WTC11 (cell line): ENCODE data around the gene MBP. TPM values are rescaled to one million over a fixed set of nuclear protein-coding genes. Genes with fewer than 3 reads are reported as not detected.

ENCODE experiments used
- ATAC-seq: fragments of 200-7000 bp; cut with Tn5 transposase; 2 replicates; pipeline ENCODE4 v1.10.0; 2021; ENCODE audit warnings: mild to moderate bottlenecking, moderate library complexity
- CTCF ChIA-PET: fragments of 300-600 bp; sonication (Branson Sonifier 250); formaldehyde crosslinking; loops from one replicate; lab custom pipeline; 2021; ENCODE audit warnings: antibody characterized with exemption; lab: Charles Lee
- POLR2A ChIA-PET: fragments of 350-600 bp; sonication (Branson Sonifier 250); formaldehyde crosslinking; loops from one replicate; lab custom pipeline; 2021; ENCODE audit warnings: antibody characterized with exemption; lab: Charles Lee
- DNase-seq: peaks from one replicate; pipeline ENCODE4 v3.0.0; 2021; ENCODE audit warnings: low spot score
- H3K27ac Mint-ChIP-seq: 2 replicates; pipeline ENCODE4 v1.8.0; 2021; ENCODE audit warnings: mixed read lengths
- H3K27me3 Mint-ChIP-seq: 2 replicates; pipeline ENCODE4 v1.8.0; 2021; ENCODE audit warnings: low read depth, mild to moderate bottlenecking, moderate library complexity, mixed read lengths
- H3K36me3 Mint-ChIP-seq: 2 replicates; pipeline ENCODE4 v1.8.0; 2021; ENCODE audit warnings: mixed read lengths
- H3K4me1 Mint-ChIP-seq: 2 replicates; pipeline ENCODE4 v1.8.0; 2022; ENCODE audit warnings: mixed read lengths
- H3K4me3 Mint-ChIP-seq: 2 replicates; pipeline ENCODE4 v1.8.0; 2021; ENCODE audit warnings: mild to moderate bottlenecking, moderate library complexity, mixed read lengths
- H3K9me3 Mint-ChIP-seq: 2 replicates; pipeline ENCODE4 v1.8.0; 2021; ENCODE audit warnings: mixed read lengths
- ATF1 ChIP-seq: sonication (generic); formaldehyde crosslinking; IDR thresholded peaks from 2 replicates; pipeline ENCODE4 v1.8.1; 2023; ENCODE audit warnings: mild to moderate bottlenecking, moderate library complexity, missing genetic modification reagents
- CTCF ChIP-seq: fragments of 200-600 bp; IDR thresholded peaks from 2 replicates; pipeline ENCODE4 v1.8.0; 2022; ENCODE audit warnings: antibody characterized with exemption
- ETV6 ChIP-seq: sonication (generic); formaldehyde crosslinking; IDR thresholded peaks from 2 replicates; pipeline ENCODE4 v1.8.1; 2022; ENCODE audit warnings: mild to moderate bottlenecking, missing genetic modification reagents
- FOXJ3 ChIP-seq: sonication (generic); formaldehyde crosslinking; IDR thresholded peaks from 2 replicates; pipeline ENCODE4 v1.9.0; 2021; ENCODE audit warnings: missing genetic modification reagents, mild to moderate bottlenecking, borderline replicate concordance
- FOXK1 ChIP-seq: sonication (generic); formaldehyde crosslinking; IDR thresholded peaks from 2 replicates; pipeline ENCODE4 v1.8.0; 2022; ENCODE audit warnings: mild to moderate bottlenecking, moderate library complexity, missing genetic modification reagents
- GABPB1 ChIP-seq: sonication (generic); formaldehyde crosslinking; IDR thresholded peaks from 2 replicates; pipeline ENCODE4 v1.8.1; 2023; ENCODE audit warnings: mild to moderate bottlenecking, missing genetic modification reagents
- GRHL2 ChIP-seq: fragments of 250-450 bp; sonication (Bioruptor Pico); IDR thresholded peaks from 2 replicates; pipeline ENCODE4 v1.8.0; 2022; ENCODE audit warnings: mild to moderate bottlenecking, moderate library complexity; ENCODE audit not compliant: insufficient replicate concordance, severe bottlenecking
- HMGA2 ChIP-seq: fragments of 250-450 bp; sonication (Bioruptor Pico); IDR thresholded peaks from 2 replicates; pipeline ENCODE4 v1.4.0; 2021; ENCODE audit warnings: mild to moderate bottlenecking, moderate library complexity
- IRF2 ChIP-seq: sonication (generic); formaldehyde crosslinking; IDR thresholded peaks from 2 replicates; pipeline ENCODE4 v1.8.0; 2022; ENCODE audit warnings: low read depth, missing genetic modification reagents, borderline replicate concordance
- JAZF1 ChIP-seq: fragments of 250-450 bp; sonication (Bioruptor Pico); IDR thresholded peaks from 2 replicates; pipeline ENCODE4 v1.9.0; 2021; ENCODE audit warnings: moderate library complexity, mild to moderate bottlenecking, inconsistent platforms
- NR2C2 ChIP-seq: sonication (generic); formaldehyde crosslinking; IDR thresholded peaks from 2 replicates; pipeline ENCODE4 v1.8.0; 2022; ENCODE audit warnings: mild to moderate bottlenecking, missing genetic modification reagents
- PREB ChIP-seq: sonication (generic); formaldehyde crosslinking; IDR thresholded peaks from 2 replicates; pipeline ENCODE4 v1.8.1; 2022; ENCODE audit warnings: mild to moderate bottlenecking, missing genetic modification reagents, moderate library complexity, borderline replicate concordance
- TP53 ChIP-seq: sonication (generic); formaldehyde crosslinking; IDR thresholded peaks from 2 replicates; pipeline ENCODE4 v1.8.1; 2023; ENCODE audit warnings: mild to moderate bottlenecking, missing genetic modification reagents
- ZNF232 ChIP-seq: sonication (generic); formaldehyde crosslinking; IDR thresholded peaks from 2 replicates; pipeline ENCODE4 v1.8.0; 2022; ENCODE audit warnings: mild to moderate bottlenecking, missing genetic modification reagents
- ZNF317 ChIP-seq: sonication (generic); formaldehyde crosslinking; IDR thresholded peaks from 2 replicates; pipeline ENCODE4 v1.8.1; 2023; ENCODE audit warnings: low read depth, mild to moderate bottlenecking, moderate library complexity, missing genetic modification reagents, borderline replicate concordance
- ZNF532 ChIP-seq: fragments of 250-450 bp; sonication (Bioruptor Pico); IDR thresholded peaks from 2 replicates; pipeline ENCODE4 v1.9.0; 2021; ENCODE audit warnings: mild to moderate bottlenecking, borderline replicate concordance
- total RNA-seq: library from RNA; stranded (reverse); gene quantifications from 3 replicates; pipeline ENCODE4 v1.2.3, GENCODE V29; 2021
- TF ChIP-seq, protein P1 (sequence below): fragments of 250-450 bp; sonication (Bioruptor Pico); IDR thresholded peaks from 2 replicates; pipeline ENCODE4 v1.9.0; 2021; ENCODE audit warnings: moderate library complexity, mild to moderate bottlenecking, inconsistent platforms, borderline replicate concordance
- TF ChIP-seq, protein P2 (sequence below): sonication (generic); formaldehyde crosslinking; IDR thresholded peaks from 2 replicates; pipeline ENCODE4 v1.8.0; 2022; ENCODE audit warnings: mild to moderate bottlenecking, missing genetic modification reagents
- TF ChIP-seq, protein P3 (sequence below): sonication (generic); formaldehyde crosslinking; IDR thresholded peaks from 2 replicates; pipeline ENCODE4 v1.8.1; 2022; ENCODE audit warnings: low read depth, missing genetic modification reagents, borderline replicate concordance
- TF ChIP-seq, protein P4 (sequence below): fragments of 250-450 bp; sonication (Bioruptor Pico); IDR thresholded peaks from 2 replicates; pipeline ENCODE4 v1.8.0; 2021; ENCODE audit warnings: mild to moderate bottlenecking

MBP gene
- total RNA-seq, 1 experiment from 2014 or later = 19.6 TPM

DNA sequence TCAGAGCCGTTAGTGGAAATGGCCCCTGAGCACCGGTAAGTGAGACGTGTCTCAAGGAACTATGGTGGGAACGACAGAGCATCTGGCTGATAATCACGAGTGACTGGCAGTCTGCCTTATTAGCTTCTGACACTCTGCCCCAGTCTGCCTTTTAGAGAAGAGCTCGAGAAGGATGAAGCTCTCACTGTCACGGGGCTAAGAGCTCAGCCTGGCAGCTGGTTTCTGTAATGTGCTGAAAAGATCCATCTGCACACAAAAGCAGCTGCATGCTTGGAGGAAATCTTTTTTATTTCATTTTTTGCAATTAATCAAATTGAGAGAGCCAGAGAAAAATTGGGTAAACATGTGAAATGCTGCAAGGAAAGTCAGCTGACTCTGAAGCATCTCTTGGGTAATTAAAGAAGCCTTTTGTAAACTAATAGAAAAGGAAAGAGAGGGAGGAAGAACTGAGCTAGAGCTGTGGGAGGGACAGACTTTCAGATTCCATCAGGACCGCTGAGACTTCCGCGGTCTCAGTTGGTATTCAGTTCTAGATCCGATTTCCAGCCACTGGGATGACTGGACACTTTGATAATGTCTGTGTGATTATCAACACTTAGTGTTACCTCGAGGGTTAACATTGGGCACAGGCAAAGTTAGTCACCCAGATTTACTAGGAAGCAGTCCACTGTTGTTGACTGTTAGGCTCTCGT, 24.4 kb downstream of the MBP start:
- POLR2A ChIA-PET = no interaction called here
- Mint-ChIP-seq H3K27ac (no peak overlapping the region), H3K36me3 (peaks cover 10% of the 10 kb centered on the region), H3K27me3 (no peaks in the 10 kb centered on the region), H3K9me3 (no peaks in the 10 kb centered on the region), H3K4me1 (peaks cover 45% of the 10 kb centered on the region), H3K4me3 (no peak overlapping the region)
- CTCF ChIA-PET = interaction anchor here (1.3 to 1.9 kb wide), 3 partner anchors 11 to 15 kb away, joined by 4 to 6 read pairs (median 5); no protein-coding TSS in a partner anchor
- no peak for DNase-seq
- ATAC-seq = no peak
- TF ChIP-seq FOXK1 (no peak), HMGA2 (CRISPR knock-in tag) (no peak), ETV6 (CRISPR knock-in tag) (no peak), ZNF232 (CRISPR knock-in tag) (no peak), IRF2 (CRISPR knock-in tag) (no peak), TP53 (no peak), ATF1 (CRISPR knock-in tag) (no peak), GABPB1 (CRISPR knock-in tag) (no peak)
- TF ChIP-seq, protein P1, sequence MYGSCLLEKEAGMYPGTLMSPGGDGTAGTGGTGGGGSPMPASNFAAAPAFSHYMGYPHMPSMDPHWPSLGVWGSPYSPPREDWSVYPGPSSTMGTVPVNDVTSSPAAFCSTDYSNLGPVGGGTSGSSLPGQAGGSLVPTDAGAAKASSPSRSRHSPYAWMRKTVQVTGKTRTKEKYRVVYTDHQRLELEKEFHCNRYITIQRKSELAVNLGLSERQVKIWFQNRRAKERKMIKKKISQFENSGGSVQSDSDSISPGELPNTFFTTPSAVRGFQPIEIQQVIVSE = no peak

DNA sequence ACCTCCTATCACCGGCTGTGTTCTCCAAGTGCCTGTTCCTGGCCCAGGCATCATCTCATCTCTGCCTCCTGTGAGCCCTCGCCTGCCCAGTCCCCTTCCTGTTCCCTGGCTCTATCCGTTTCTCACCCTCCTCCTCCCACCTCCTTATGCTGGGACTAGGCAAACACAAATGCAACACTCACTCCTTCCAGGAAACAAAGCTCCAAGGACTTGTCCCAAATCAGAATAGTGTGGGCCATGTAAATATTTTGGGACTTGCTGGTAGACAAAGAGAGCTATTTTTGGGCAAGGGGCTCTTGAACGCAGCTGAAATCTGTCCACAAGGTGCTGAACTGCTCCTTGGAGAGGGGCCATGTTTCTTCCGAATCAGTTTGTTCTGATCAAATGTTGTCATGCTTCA, 25.3 kb downstream of the MBP start:
- H3K27me3 Mint-ChIP-seq = no peaks in the 10 kb centered on the region
- CTCF ChIA-PET = interaction anchor here (1.3 to 1.9 kb wide), 2 partner anchors 10 to 14 kb away, joined by 5 to 6 read pairs; no protein-coding TSS in a partner anchor
- no peaks in the 10 kb centered on the region for H3K9me3 Mint-ChIP-seq
- no peak overlapping the region for H3K27ac Mint-ChIP-seq
- H3K4me1 Mint-ChIP-seq = peaks cover 41% of the 10 kb centered on the region
- peaks cover 10% of the 10 kb centered on the region for H3K36me3 Mint-ChIP-seq
- DNase-seq = no peak
- H3K4me3 Mint-ChIP-seq = no peak overlapping the region
- TF ChIP-seq, protein P2, sequence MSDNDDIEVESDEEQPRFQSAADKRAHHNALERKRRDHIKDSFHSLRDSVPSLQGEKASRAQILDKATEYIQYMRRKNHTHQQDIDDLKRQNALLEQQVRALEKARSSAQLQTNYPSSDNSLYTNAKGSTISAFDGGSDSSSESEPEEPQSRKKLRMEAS (CRISPR knock-in tag) = no peak
- TF ChIP-seq, protein P3, sequence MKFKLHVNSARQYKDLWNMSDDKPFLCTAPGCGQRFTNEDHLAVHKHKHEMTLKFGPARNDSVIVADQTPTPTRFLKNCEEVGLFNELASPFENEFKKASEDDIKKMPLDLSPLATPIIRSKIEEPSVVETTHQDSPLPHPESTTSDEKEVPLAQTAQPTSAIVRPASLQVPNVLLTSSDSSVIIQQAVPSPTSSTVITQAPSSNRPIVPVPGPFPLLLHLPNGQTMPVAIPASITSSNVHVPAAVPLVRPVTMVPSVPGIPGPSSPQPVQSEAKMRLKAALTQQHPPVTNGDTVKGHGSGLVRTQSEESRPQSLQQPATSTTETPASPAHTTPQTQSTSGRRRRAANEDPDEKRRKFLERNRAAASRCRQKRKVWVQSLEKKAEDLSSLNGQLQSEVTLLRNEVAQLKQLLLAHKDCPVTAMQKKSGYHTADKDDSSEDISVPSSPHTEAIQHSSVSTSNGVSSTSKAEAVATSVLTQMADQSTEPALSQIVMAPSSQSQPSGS (CRISPR knock-in tag) = no peak
- no peak for TF ChIP-seq CTCF
- TF ChIP-seq NR2C2 (CRISPR knock-in tag) = no peak
- TF ChIP-seq ZNF317 = no peak
- TF ChIP-seq FOXJ3 (CRISPR knock-in tag) = no peak
- TF ChIP-seq ZNF532 (CRISPR knock-in tag) = no peak
- TF ChIP-seq, protein P4, sequence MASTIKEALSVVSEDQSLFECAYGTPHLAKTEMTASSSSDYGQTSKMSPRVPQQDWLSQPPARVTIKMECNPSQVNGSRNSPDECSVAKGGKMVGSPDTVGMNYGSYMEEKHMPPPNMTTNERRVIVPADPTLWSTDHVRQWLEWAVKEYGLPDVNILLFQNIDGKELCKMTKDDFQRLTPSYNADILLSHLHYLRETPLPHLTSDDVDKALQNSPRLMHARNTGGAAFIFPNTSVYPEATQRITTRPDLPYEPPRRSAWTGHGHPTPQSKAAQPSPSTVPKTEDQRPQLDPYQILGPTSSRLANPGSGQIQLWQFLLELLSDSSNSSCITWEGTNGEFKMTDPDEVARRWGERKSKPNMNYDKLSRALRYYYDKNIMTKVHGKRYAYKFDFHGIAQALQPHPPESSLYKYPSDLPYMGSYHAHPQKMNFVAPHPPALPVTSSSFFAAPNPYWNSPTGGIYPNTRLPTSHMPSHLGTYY (CRISPR knock-in tag) = no peak
- TF ChIP-seq HMGA2 (CRISPR knock-in tag) = no peak
- no peak for TF ChIP-seq PREB (CRISPR knock-in tag)
- TF ChIP-seq JAZF1 (CRISPR knock-in tag) = no peak
- TF ChIP-seq GRHL2 (CRISPR knock-in tag) = no peak
- TF ChIP-seq, all 79 proteins: peak for 0
- POLR2A ChIA-PET = no interaction called here
- no peak; the same call in 1 of the 2 replicates for ATAC-seq
